K562 (cell line): ENCODE data around the gene WNT11. TPM values are rescaled to one million over a fixed set of nuclear protein-coding genes. Genes with fewer than 3 reads are reported as not detected.
A peak's percentile ranks its signal among the peaks of the same experiment; 100 is the strongest.

Source experiments
- ATAC-seq: fragments of 200-7000 bp; cut with Tn5 transposase; 3 replicates; pipeline ENCODE4 v1.9.1; 2020; ENCODE audit warnings: moderate library complexity
- BruUV-seq: library from RNA; stranded (reverse); fragments of 400-500 nt; replicated peaks from 2 replicates; lab custom pipeline; 2021; lab: Mats Ljungman, UMichigan
- CTCF ChIA-PET: fragments of 300-600 bp; formaldehyde crosslinking; extraction: SDS; loops from one replicate; lab custom pipeline; 2021; ENCODE audit warnings: low intra/inter-chr PET ratio; lab: Yijun Ruan, JAX
- POLR2A ChIA-PET: fragments of 300-600, 350-650 bp; sonication (Branson Sonifier 250); formaldehyde crosslinking; extraction: SDS; loops from one replicate; lab custom pipeline; 2021; ENCODE audit warnings: antibody characterized with exemption, inconsistent platforms; lab: Yijun Ruan, JAX
- DNase-seq, 4 experiments: peaks; one replicate each; pipeline versions ENCODE4 v3.0.0 to v3.0.0-alpha.2; 2011 to 2018; ENCODE audit warnings: low spot score in 3 of 4, mixed read lengths in 3 of 4; ENCODE audit errors: extremely low read depth in 1 of 4
- FAIRE-seq: peaks from 2 replicates; lab custom pipeline; 2011; peaks lifted over from hg19 to GRCh38; lab: Jason Lieb, UNC
- H2AFZ ChIP-seq: 2 replicates; pipeline ENCODE4 v1.6.0; 2011; ENCODE audit warnings: low read depth, low read length, control low read depth, inconsistent platforms
- H3K27ac ChIP-seq: fragments of 200-600 bp; 3 replicates; pipeline ENCODE4 v1.8.0; 2011; ENCODE audit warnings: low read depth, mild to moderate bottlenecking, control low read depth, inconsistent platforms, low read length, moderate library complexity, mixed read lengths; ENCODE audit errors: extremely low read depth
- H3K27me3 ChIP-seq, 2 experiments: fragments of 300-600 bp in 1 of 2; 2 replicates in 1 of 2; 3 replicates in 1 of 2; pipeline versions ENCODE4 v1.6.0 to v1.8.0; 2011; ENCODE audit warnings: inconsistent platforms in 2 of 2, low read length in 2 of 2, mild to moderate bottlenecking in 1 of 2, mixed read lengths in 1 of 2, moderate library complexity in 1 of 2; ENCODE audit not compliant: control insufficient read depth in 2 of 2, insufficient read depth in 2 of 2
- H3K36me3 ChIP-seq: fragments of 300-600 bp; 3 replicates; pipeline ENCODE4 v1.8.0; 2011; ENCODE audit warnings: mild to moderate bottlenecking, low read length, inconsistent platforms; ENCODE audit not compliant: control insufficient read depth, insufficient read depth
- H3K4me1 ChIP-seq, 2 experiments: fragments of 200-600 bp in 1 of 2; replicated peaks in 1 of 2; 2 replicates in 1 of 2; 3 replicates in 1 of 2; pipeline versions ENCODE4 v1.5.1 to v1.8.0; 2011; ENCODE audit warnings: inconsistent platforms in 2 of 2, low read length in 2 of 2, mild to moderate bottlenecking in 1 of 2, mixed read lengths in 1 of 2, moderate library complexity in 1 of 2; ENCODE audit not compliant: control insufficient read depth in 2 of 2, insufficient read depth in 2 of 2
- H3K4me2 ChIP-seq: 2 replicates; pipeline ENCODE4 v1.6.1; 2011; ENCODE audit warnings: low read length, control low read depth, inconsistent platforms, mixed read lengths; ENCODE audit not compliant: insufficient read depth
- H3K4me3 ChIP-seq: fragments of 200-600 bp; sonication (generic), shearing (Covaris generic); 2 replicates; pipeline ENCODE4 v1.5.1; 2016; ENCODE audit warnings: control low read depth, inconsistent platforms
- H3K79me2 ChIP-seq: fragments of 200-600 bp; 3 replicates; pipeline ENCODE4 v1.8.0; 2011; ENCODE audit warnings: low read length, inconsistent platforms; ENCODE audit not compliant: control insufficient read depth, insufficient read depth
- H3K9ac ChIP-seq, 2 experiments: 2 replicates each; pipeline versions ENCODE4 v1.6.0 to v1.6.1; 2011; ENCODE audit warnings: low read depth in 2 of 2, low read length in 2 of 2, control low read depth in 1 of 2, inconsistent platforms in 1 of 2, mild to moderate bottlenecking in 1 of 2, mixed read lengths in 1 of 2; ENCODE audit not compliant: insufficient read depth in 1 of 2
- H3K9me1 ChIP-seq: one replicate; pipeline ENCODE4 v1.6.0; 2011; ENCODE audit warnings: inconsistent platforms, mild to moderate bottlenecking, low read length, moderate library complexity; ENCODE audit not compliant: control insufficient read depth, insufficient read depth
- H3K9me3 ChIP-seq: replicated peaks from 2 replicates; pipeline ENCODE4 v1.5.1; 2011; ENCODE audit warnings: low read depth, low read length, inconsistent platforms; ENCODE audit not compliant: control insufficient read depth, insufficient read depth
- H4K20me1 ChIP-seq: replicated peaks from 2 replicates; pipeline ENCODE4 v1.6.1; 2011; ENCODE audit warnings: low read length, inconsistent platforms, mixed read lengths; ENCODE audit not compliant: control insufficient read depth, insufficient read depth
- ADNP ChIP-seq: fragments of 200-800 bp; sonication (Bioruptor generic); IDR thresholded peaks from 2 replicates; pipeline ENCODE4 v1.6.1; 2016; ENCODE audit warnings: missing genetic modification characterization, missing compliant biosample characterization
- ARNT ChIP-seq, 2 experiments: fragments of 450-650 bp; IDR thresholded peaks; 2 replicates each; pipeline ENCODE4 v1.6.1; 2016; ENCODE audit warnings: mild to moderate bottlenecking in 1 of 2
- KDM1A ChIP-seq, 2 experiments: fragments of 450-650 bp; IDR thresholded peaks; 2 replicates each; pipeline ENCODE4 v1.6.1; 2016; ENCODE audit warnings: mild to moderate bottlenecking in 2 of 2
- RBM25 ChIP-seq: fragments of 200-400 bp; formaldehyde crosslinking; IDR thresholded peaks from 2 replicates; pipeline ENCODE4 v1.6.1; 2018; ENCODE audit warnings: low read length, low read depth, moderate library complexity; ENCODE audit not compliant: severe bottlenecking
- RCOR1 ChIP-seq, 2 experiments: IDR thresholded peaks; 2 replicates each; pipeline ENCODE4 v1.6.1; 2012; ENCODE audit warnings: low read depth in 2 of 2, low read length in 2 of 2, borderline replicate concordance in 1 of 2, improper control_type of control experiment in 1 of 2
- SETDB1 ChIP-seq: IDR thresholded peaks from one replicate; pipeline ENCODE4 v1.6.1; 2012; ENCODE audit warnings: low read length, control low read depth, inconsistent platforms
- TSC22D4 ChIP-seq: fragments of 450-650 bp; IDR thresholded peaks from 2 replicates; pipeline ENCODE4 v1.6.1; 2016; ENCODE audit warnings: missing genetic modification characterization, missing biosample characterization, control low read depth
- WGBS: fragments of 100-300 bp; shearing (Covaris generic); methylation state at CpG from one replicate; pipeline ENCODE4 v1.1.6; 2016; ENCODE audit warnings: low coverage, mixed read lengths; ENCODE audit not compliant: insufficient coverage; ENCODE audit errors: missing lambda C conversion rate; 5-methylcytosine and 5-hydroxymethylcytosine counted together
- in situ Hi-C: fragments of 300-500 bp; cut with MboI; formaldehyde crosslinking; loops from 4 replicates; pipeline ENCODE4 v1.15.0; 2018; ENCODE audit warnings: inconsistent platforms, mixed read lengths
- intact Hi-C: fragments of 100-400 bp; cut with micrococcal nuclease; formaldehyde crosslinking; loops from 2 replicates; pipeline ENCODE4 v1.14.2; 2022
- polyA plus RNA-seq, 8 experiments: library from polyadenylated mRNA; depleted of rRNA in 4 of 8; stranded (reverse) in 5 of 8; unstranded in 3 of 8; fragments of >200 nt; fragmentation: Nextera tagmentation in 2 of 8; fragmentation: Illumina TruSeq in 1 of 8; extraction: Ambion mirVana in 2 of 8; extraction: Trizol in 1 of 8; gene quantifications; 2 replicates each; pipeline versions ENCODE4 v1.2.1 to v1.2.3, GENCODE V29; 2011 to 2014; ENCODE audit warnings: inconsistent platforms in 1 of 8, missing spikeins in 1 of 8
- total RNA-seq, 7 experiments: library from RNA; depleted of rRNA in 6 of 7; stranded (reverse); fragments of >200 nt in 6 of 7; fragmentation: Illumina TruSeq in 2 of 7; extraction: Trizol in 2 of 7; gene quantifications; 2 replicates each; pipeline versions ENCODE4 v1.2.1 to v1.2.3, GENCODE V29; 2011 to 2021; ENCODE audit warnings: low replicate concordance in 1 of 7

Gene WNT11
- total and polyA plus RNA-seq, 9 of the 15 experiments (the other 6 are each of a cell fraction or from before 2014, with no cell fraction given) = 0.03 to 0.20 (median 0.09) TPM; not detected in 4

- Histone ChIP-seq H3K9ac (peak overlapping the region in 1 of 2 experiments; percentile 82; a peak in 1 of 4 replicates), H3K4me2 (peak overlapping the region; percentile 92), H3K79me2 (no peaks in the 10 kb centered on the region), H3K4me3 (no peak overlapping the region), H3K27ac (no peak overlapping the region), H3K27me3 (no peaks in the 10 kb centered on the region; a peak in 1 of 5 replicates), H3K36me3 (no peaks in the 10 kb centered on the region), H3K4me1 (peaks cover 16 to 37% of the 10 kb centered on the region in 2 experiments), H2AFZ (peak overlapping the region; percentile 97), H3K9me1 (no peaks in the 10 kb centered on the region), H3K9me3 (no peaks in the 10 kb centered on the region), H4K20me1 (no peaks in the 10 kb centered on the region)
- ATAC-seq = no peak
- no TSS peak for BruUV-seq
- TF ChIP-seq ADNP (tag) (peak; percentile 83), SETDB1 (no peak), ARNT (IDR thresholded peaks at IDR 0.05) (no peak), RCOR1 (IDR thresholded peaks at IDR 0.05; ENCODE audit: borderline replicate concordance in 1 of 2, low read depth in 2 of 2, low read length in 2 of 2) (0 out of 4 replicates have a peak, but pooled peaks of 1 of the 2 experiments have one; percentile 16), RBM25 (peak; percentile 67), KDM1A (IDR thresholded peaks at IDR 0.05) (peak; percentile 6 to 17; a peak in 2 of 4 replicates), TSC22D4 (no peak)
- no peak for DNase-seq
- WGBS = 87% methylated on average over 8 of the region's 8 CpGs
- intact Hi-C loops = no loop called here
- in situ Hi-C loops = no loop called here
- CTCF ChIA-PET = no interaction called here
- POLR2A ChIA-PET = interaction anchor here (1.2 to 2.1 kb wide), 2 partner anchors 10 to 18 kb away, joined by 4 to 11 read pairs; no protein-coding TSS in a partner anchor
- FAIRE-seq = no peak
Measured at GRCh38 chr11:76237000-76237649, 30.8 kb upstream of the WNT11 start.
